GM21526 (cell line): ENCODE results near the gene POU2F1.

Source experiments
- ATAC-seq: cut with Tn5 transposase; IDR thresholded peaks from one replicate; pipeline ENCODE4 v1.9.1; 2021; ENCODE audit warnings: moderate library complexity; ENCODE audit not compliant: unreplicated experiment, low FRiP score

POU2F1 gene

GRCh38 chr1:167455786-167456446 is 235.2 kb downstream of the POU2F1 start:
- peak; percentile 28 for ATAC-seq

GRCh38 chr1:167456524-167456923 is 235.8 kb downstream of the POU2F1 start:
- no peak for ATAC-seq

- no peak for ATAC-seq
Measured at GRCh38 chr1:167456926-167457325, 236.2 kb downstream of the POU2F1 start.

- no peak for ATAC-seq
Measured at GRCh38 chr1:167457936-167458584, 237.4 kb downstream of the POU2F1 start.

GRCh38 chr1:167460836-167461235 is 240.2 kb downstream of the POU2F1 start:
- ATAC-seq: no peak

- no peak for ATAC-seq
Measured at GRCh38 chr1:167462341-167462740, 241.7 kb downstream of the POU2F1 start.

GRCh38 chr1:167463080-167463479 is 242.4 kb downstream of the POU2F1 start:
- ATAC-seq: no peak

GRCh38 chr1:167463875-167464575 is 243.3 kb downstream of the POU2F1 start:
- ATAC-seq: no peak

GRCh38 chr1:167465018-167465417 is 244.3 kb downstream of the POU2F1 start:
- no peak for ATAC-seq

- no peak for ATAC-seq
Measured at GRCh38 chr1:167465743-167466142, 245.1 kb downstream of the POU2F1 start.

- no peak for ATAC-seq
Measured at GRCh38 chr1:167467126-167467710, 246.5 kb downstream of the POU2F1 start.

- no peak for ATAC-seq
Measured at GRCh38 chr1:167467752-167468151, 247.1 kb downstream of the POU2F1 start.

GRCh38 chr1:167469280-167469965 is 248.7 kb downstream of the POU2F1 start:
- ATAC-seq: no peak

GRCh38 chr1:167471568-167471967 is 250.9 kb downstream of the POU2F1 start:
- no peak for ATAC-seq

- ATAC-seq: no peak
Measured at GRCh38 chr1:167472752-167473521, 252.3 kb downstream of the POU2F1 start.

- no peak for ATAC-seq
Measured at GRCh38 chr1:167473761-167474160, 253.1 kb downstream of the POU2F1 start.

GRCh38 chr1:167474191-167474641 is 253.5 kb downstream of the POU2F1 start:
- ATAC-seq: no peak

- ATAC-seq: no peak
Measured at GRCh38 chr1:167476061-167476460, 255.4 kb downstream of the POU2F1 start.
